ENCODE measurements around the gene PHAX. TPM values are rescaled to one million over a fixed set of nuclear protein-coding genes. Genes with fewer than 3 reads are reported as not detected.
A peak's percentile ranks its signal among the peaks of the same experiment; 100 is the strongest.

PHAX gene
- total and polyA plus RNA-seq, 2 experiments from 2014 or later = 57.0 to 65.0 TPM

DNA sequence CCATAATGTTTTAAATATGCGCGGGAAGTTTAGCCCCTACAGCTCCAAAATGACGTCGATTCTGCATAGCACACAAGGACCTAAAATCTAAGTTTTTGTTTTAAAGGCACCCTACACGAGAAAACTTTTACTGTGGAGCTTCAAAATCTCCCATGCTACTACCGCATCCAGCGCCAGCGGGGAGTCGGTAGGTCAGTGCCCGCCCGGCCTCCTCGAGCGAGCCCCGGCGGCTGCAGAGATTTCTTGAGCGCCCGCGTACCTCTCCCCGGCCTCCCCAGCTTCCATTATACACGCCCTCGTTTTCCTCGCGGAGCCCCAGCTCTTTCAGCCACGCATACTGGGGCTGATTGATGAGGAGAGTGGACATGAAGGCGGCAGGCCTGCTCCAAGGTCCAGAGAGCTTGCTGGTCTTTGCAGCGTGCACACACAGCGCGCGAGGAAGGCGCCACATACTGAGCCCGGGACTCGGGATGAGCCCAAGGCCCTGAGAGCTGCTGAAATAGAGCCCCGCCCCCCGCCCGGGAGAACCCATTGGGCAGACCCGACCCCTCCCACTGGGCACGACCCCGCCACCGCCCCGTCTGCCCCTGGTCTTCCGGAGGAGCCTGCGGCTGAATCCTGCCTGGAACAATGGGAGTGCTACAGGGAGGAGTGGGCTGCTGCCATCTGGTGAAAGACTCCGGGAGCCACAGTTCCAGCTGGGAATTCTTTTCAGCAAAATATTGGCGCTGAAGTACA, 5.8 kb upstream of the PHAX start, which contains the start of gene ALDH7A1:
TSS of gene ALDH7A1 (minus strand) at position 472 of the 738 bp plus-strand sequence. CDS start at position 451, 21 bp downstream.
- Histone ChIP-seq H3K9me2 (replicated peaks; ENCODE audit: insufficient read depth) (no peaks in the 10 kb centered on the region), H3K27me3 (no peaks in the 10 kb centered on the region), H3K36me3 (replicated peaks; ENCODE audit: insufficient read depth, low read depth) (no peaks in the 10 kb centered on the region), H3K79me2 (peaks cover 26% of the 10 kb centered on the region), H3K27ac (peak within 1 kb of the TSS; percentile 65), H3K4me3 (peak within 1 kb of the TSS; percentile 59), H3K9me3 (ENCODE audit: low read depth) (no peaks in the 10 kb centered on the region), H3K4me1 (ENCODE audit: insufficient read depth) (peaks cover 12% of the 10 kb centered on the region), H3K4me2 (peak within 1 kb of the TSS; percentile 73), H4K20me1 (ENCODE audit: insufficient read depth, poor library complexity, severe bottlenecking) (no peaks in the 10 kb centered on the region), H2AFZ (peak within 1 kb of the TSS; percentile 82)
- 1% methylated on average over 39 of the region's 44 CpGs for WGBS (ENCODE audit: low lambda C conversion rate, missing lambda C conversion rate)
- peak; percentile 95 for DNase-seq (ENCODE audit: low spot score)
- TF ChIP-seq, protein P1, sequence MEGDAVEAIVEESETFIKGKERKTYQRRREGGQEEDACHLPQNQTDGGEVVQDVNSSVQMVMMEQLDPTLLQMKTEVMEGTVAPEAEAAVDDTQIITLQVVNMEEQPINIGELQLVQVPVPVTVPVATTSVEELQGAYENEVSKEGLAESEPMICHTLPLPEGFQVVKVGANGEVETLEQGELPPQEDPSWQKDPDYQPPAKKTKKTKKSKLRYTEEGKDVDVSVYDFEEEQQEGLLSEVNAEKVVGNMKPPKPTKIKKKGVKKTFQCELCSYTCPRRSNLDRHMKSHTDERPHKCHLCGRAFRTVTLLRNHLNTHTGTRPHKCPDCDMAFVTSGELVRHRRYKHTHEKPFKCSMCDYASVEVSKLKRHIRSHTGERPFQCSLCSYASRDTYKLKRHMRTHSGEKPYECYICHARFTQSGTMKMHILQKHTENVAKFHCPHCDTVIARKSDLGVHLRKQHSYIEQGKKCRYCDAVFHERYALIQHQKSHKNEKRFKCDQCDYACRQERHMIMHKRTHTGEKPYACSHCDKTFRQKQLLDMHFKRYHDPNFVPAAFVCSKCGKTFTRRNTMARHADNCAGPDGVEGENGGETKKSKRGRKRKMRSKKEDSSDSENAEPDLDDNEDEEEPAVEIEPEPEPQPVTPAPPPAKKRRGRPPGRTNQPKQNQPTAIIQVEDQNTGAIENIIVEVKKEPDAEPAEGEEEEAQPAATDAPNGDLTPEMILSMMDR (IDR thresholded peaks at IDR 0.05; ENCODE audit: poor library complexity) = peak; percentile 74
- no peak for TF ChIP-seq EZH2phosphoT487 (IDR thresholded peaks at IDR 0.05; ENCODE audit: low read depth, severe bottlenecking, unreplicated experiment)
- no peak for TF ChIP-seq EZH2 (IDR thresholded peaks at IDR 0.05; ENCODE audit: borderline replicate concordance)

DNA sequence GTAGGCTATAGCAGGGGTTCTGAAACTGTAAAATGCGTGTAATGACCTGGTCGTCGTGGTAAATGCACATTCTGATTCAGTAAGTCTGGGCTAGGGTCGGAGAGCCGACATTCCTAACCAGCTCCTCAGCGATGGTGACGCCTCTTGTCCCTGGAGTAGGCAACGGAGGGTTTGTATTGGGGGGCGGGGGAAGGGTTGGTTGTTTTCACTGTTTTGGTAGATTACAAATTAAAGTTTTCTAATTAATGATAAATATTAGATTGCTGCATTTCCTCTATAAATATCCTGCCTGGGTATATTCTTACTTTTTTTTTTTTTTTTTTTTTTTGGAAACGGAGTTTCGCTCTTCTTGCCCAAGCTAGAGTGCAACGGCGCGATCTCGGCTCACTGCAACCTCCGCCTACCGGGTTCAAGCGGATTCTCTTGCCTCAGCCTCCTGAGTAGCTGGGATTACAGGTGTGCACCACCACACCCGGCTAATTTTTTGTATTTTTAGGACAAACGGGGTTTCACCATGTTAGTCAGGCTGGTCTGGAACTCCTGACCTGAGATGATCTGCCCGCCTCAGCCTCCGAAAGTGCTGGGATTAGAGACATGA, 5.2 kb upstream of the PHAX start:
- Histone ChIP-seq H3K4me1 (ENCODE audit: insufficient read depth) (peaks cover 18% of the 10 kb centered on the region), H3K4me3 (peak overlapping the region; percentile 41), H3K36me3 (replicated peaks; ENCODE audit: insufficient read depth, low read depth) (no peaks in the 10 kb centered on the region), H3K9me2 (replicated peaks; ENCODE audit: insufficient read depth) (no peaks in the 10 kb centered on the region), H3K9me3 (ENCODE audit: low read depth) (no peaks in the 10 kb centered on the region), H3K27me3 (no peaks in the 10 kb centered on the region), H2AFZ (peak overlapping the region; percentile 81), H3K4me2 (peak overlapping the region; percentile 73), H3K79me2 (peaks cover 26% of the 10 kb centered on the region), H4K20me1 (ENCODE audit: insufficient read depth, poor library complexity, severe bottlenecking) (no peaks in the 10 kb centered on the region), H3K27ac (peak overlapping the region; percentile 65)
- TF ChIP-seq, protein P1 (IDR thresholded peaks at IDR 0.05; ENCODE audit: poor library complexity) = no peak
- TF ChIP-seq EZH2phosphoT487 (IDR thresholded peaks at IDR 0.05; ENCODE audit: low read depth, severe bottlenecking, unreplicated experiment) (no peak), EZH2 (IDR thresholded peaks at IDR 0.05; ENCODE audit: borderline replicate concordance) (no peak)
- no peak for DNase-seq (ENCODE audit: low spot score)
- 60% methylated on average over 22 of the region's 22 CpGs for WGBS (ENCODE audit: low lambda C conversion rate, missing lambda C conversion rate)

DNA sequence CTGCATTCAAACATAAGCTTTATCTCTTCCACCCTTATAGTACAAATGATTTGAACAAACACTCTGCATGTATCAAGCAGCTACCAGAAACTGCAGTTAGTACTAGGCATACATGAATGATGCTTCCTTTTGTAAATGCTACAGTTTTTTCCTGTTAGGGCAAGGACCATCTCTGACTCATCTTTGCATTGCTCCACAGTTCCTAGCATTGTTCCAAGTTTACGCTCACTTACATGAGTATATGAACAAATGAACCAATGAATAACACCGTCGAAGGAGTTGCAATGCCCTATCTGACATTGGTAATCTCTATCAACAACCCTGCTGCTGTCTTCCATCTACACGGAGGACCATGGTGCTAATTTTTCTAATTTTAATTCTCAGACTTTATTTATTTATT, 3.6 kb upstream of the PHAX start:
- H3K9me2 ChIP-seq (replicated peaks; ENCODE audit: insufficient read depth) = no peaks in the 10 kb centered on the region
- TF ChIP-seq, protein P1 (IDR thresholded peaks at IDR 0.05; ENCODE audit: poor library complexity) = no peak
- no peak for TF ChIP-seq EZH2 (IDR thresholded peaks at IDR 0.05; ENCODE audit: borderline replicate concordance)
- TF ChIP-seq EZH2phosphoT487 (IDR thresholded peaks at IDR 0.05; ENCODE audit: low read depth, severe bottlenecking, unreplicated experiment) = no peak
- no peaks in the 10 kb centered on the region for H3K36me3 ChIP-seq (replicated peaks; ENCODE audit: insufficient read depth, low read depth)
- H3K4me3 ChIP-seq = no peak overlapping the region
- no peaks in the 10 kb centered on the region for H3K27me3 ChIP-seq
- no peaks in the 10 kb centered on the region for H4K20me1 ChIP-seq (ENCODE audit: insufficient read depth, poor library complexity, severe bottlenecking)
- no peak for DNase-seq (ENCODE audit: low spot score)
- H3K27ac ChIP-seq = no peak overlapping the region
- 98% methylated on average over 4 of the region's 4 CpGs for WGBS (ENCODE audit: low lambda C conversion rate, missing lambda C conversion rate)
- H2AFZ ChIP-seq = no peak overlapping the region
- H3K4me2 ChIP-seq = no peak overlapping the region
- no peaks in the 10 kb centered on the region for H3K9me3 ChIP-seq (ENCODE audit: low read depth)
- H3K79me2 ChIP-seq = peaks cover 30% of the 10 kb centered on the region
- H3K4me1 ChIP-seq (ENCODE audit: insufficient read depth) = peaks cover 24% of the 10 kb centered on the region

Measured in hepatocyte (in vitro differentiated cells).